ENCODE data around the gene TEAD1. TPM values are rescaled to one million over a fixed set of nuclear protein-coding genes. Genes with fewer than 3 reads are reported as not detected.
A peak's percentile ranks its signal among the peaks of the same experiment; 100 is the strongest.

The TEAD1 gene
- total and polyA plus RNA-seq, 8 donors: 5.9 to 35.1 (median 22.0) TPM

GRCh38 chr11:12831471-12832202 is 157.4 kb downstream of the TEAD1 start:
- H3K4me1 ChIP-seq: peaks cover 23 to 39% (median 37%) of the 10 kb centered on the region in 3 donors
- H3K9me3 ChIP-seq: no peaks in the 10 kb centered on the region
- H3K4me3 ChIP-seq: no peak overlapping the region
- 64 to 67% methylated on average over 5 of the region's 5 CpGs for WGBS, 2 donors
- no peak for DNase-seq
- no peaks in the 10 kb centered on the region for H3K27me3 ChIP-seq
- no peaks in the 10 kb centered on the region for H3K36me3 ChIP-seq
- intact Hi-C loops (cut with DNase I): no loop called here
- FAIRE-seq: no peak
- peak overlapping the region in 1 of 4 donors; percentile 19 for H3K27ac ChIP-seq
- no peak for ATAC-seq
- no peak for TF ChIP-seq CTCF (IDR thresholded peaks at IDR 0.05)

- intact Hi-C loops (cut with DNase I): no loop called here
- TF ChIP-seq CTCF (IDR thresholded peaks at IDR 0.05): no peak
- Histone ChIP-seq H3K9me3 (no peaks in the 10 kb centered on the region), H3K36me3 (no peaks in the 10 kb centered on the region), H3K27ac (no peak overlapping the region), H3K4me1 (peaks cover 14 to 32% (median 28%) of the 10 kb centered on the region in 3 donors), H3K27me3 (no peaks in the 10 kb centered on the region), H3K4me3 (no peak overlapping the region)
- 48% methylated on average over 2 of the region's 2 CpGs for WGBS, 2 donors
- no peak for FAIRE-seq
- no peak for DNase-seq
- ATAC-seq: no peak
Measured at GRCh38 chr11:12832480-12833224, 158.4 kb downstream of the TEAD1 start.

- intact Hi-C loops (cut with DNase I): no loop called here
- WGBS, 2 donors: 51 to 52% methylated on average over 2 of the region's 2 CpGs
- no peak for FAIRE-seq
- H3K9me3 ChIP-seq: no peaks in the 10 kb centered on the region
- no peak for TF ChIP-seq CTCF (IDR thresholded peaks at IDR 0.05)
- H3K27me3 ChIP-seq: no peaks in the 10 kb centered on the region
- H3K4me3 ChIP-seq: no peak overlapping the region
- H3K4me1 ChIP-seq: peaks cover 7 to 24% (median 22%) of the 10 kb centered on the region in 3 donors
- ATAC-seq: peak in 3 of 4 donors; percentile 47 to 65 (median 59)
- H3K27ac ChIP-seq: peak overlapping the region in 1 of 4 donors; percentile 3
- DNase-seq: no peak
- no peaks in the 10 kb centered on the region for H3K36me3 ChIP-seq
Measured at GRCh38 chr11:12834166-12834565, 159.9 kb downstream of the TEAD1 start.

DNA sequence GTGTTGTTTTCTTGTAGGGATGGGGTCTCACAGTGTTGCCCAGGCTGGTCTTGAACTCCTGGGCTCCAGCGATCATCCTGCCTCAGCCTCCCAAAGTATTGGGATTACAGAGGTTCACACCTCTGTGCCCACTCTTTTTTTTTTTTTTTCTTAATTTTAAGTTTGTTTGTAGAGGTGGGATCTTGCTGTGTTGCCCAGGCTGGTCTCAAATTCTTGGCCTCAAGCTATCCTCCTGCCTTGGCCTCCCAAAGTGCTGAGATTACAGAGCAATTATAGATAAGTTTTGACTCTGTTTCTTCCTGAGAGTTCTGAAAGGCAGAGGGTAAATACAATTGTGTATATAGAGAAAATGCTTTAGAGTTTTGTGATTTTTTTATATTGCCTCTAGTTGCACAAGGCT is 160.4 kb downstream of the TEAD1 start:
- intact Hi-C loops (cut with DNase I): no loop called here
- FAIRE-seq (no peak), DNase-seq (no peak), ATAC-seq (no peak)
- Histone ChIP-seq H3K4me3 (no peak overlapping the region), H3K27me3 (no peaks in the 10 kb centered on the region), H3K36me3 (no peaks in the 10 kb centered on the region), H3K4me1 (peaks cover 2 to 19% (median 17%) of the 10 kb centered on the region in 3 donors), H3K9me3 (no peaks in the 10 kb centered on the region), H3K27ac (peak overlapping the region in 1 of 4 donors; percentile 3)
- TF ChIP-seq CTCF (IDR thresholded peaks at IDR 0.05): no peak
- WGBS, 2 donors: 91 to 100% methylated on average over 1 of the region's 1 CpG
